ENCODE measurements around the gene KIF25. TPM values are rescaled to one million over a fixed set of nuclear protein-coding genes. Genes with fewer than 3 reads are reported as not detected.
A peak's percentile ranks its signal among the peaks of the same experiment; 100 is the strongest.

The KIF25 gene
- total RNA-seq, 1 experiment from 2014 or later: not detected

DNA sequence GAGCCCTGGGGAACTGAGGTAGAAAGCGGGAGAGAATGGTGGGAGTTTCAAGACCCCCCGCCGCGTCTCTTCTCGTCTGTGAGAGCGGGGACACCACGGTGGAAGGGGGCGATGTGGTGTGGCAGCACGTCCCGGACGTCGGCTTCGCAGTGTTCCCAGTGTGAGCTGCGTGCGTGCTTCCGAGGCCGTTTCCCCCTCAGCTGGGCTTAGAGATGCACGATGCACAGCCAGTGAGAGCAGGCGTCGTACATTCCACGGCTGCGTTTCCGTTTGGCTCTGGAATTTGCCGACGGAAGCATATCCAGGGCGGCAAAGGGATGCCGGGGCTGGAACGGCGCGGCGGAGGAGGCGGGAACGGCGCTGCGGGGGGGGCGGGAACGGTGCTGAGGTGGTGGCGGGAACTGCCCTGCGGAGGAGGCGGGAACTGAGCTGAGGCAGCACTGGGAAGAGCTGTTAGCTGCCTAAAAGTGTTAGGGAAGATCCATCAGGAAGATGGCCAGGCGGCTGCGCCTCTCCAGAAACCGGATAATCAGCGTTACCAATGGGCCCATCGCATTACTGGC, 37.7 kb downstream of the KIF25 start:
- peak; percentile 38 for DNase-seq (ENCODE audit: low read depth)

DNA sequence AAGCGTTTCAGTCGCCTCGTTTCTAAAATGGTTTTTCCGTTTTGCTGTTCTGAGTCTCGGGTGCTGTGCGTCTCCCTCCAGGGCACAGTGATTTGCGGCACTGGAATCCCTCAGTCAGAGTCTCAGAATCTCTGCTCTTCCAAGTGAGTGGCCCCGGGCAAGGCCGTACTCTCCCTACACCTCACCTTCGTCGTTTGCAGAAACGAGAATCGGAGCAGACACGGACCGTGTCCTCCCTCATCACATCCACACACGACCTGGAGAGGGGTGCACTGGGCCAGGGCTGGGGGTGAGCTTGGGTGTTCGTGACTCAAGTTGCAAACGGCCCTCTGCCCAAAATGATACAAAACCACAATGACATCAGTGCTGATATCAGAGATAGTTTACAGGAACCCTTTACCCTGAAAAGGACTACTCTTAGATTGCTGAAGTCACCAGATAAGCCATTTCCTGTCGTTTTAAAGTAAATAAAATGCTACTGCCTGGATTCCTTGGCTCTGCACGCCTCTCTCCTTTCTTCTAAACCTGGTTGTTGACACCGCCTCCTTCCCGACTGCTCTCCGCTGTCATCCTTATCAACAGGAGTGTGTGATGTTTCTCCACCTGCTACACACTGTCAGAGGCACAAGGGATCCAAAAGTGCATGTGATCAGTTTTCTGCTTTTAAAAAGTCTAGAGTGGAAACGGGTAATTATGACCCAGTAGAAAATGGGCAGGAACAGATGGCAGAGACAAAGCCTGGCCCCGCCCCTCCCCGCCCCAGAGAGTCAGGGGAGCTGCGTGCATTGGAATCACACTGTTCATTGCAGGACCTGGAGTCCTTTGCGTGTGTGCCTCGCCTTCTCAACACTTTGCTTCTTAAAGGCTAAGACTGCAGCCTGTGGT, 38.4 kb downstream of the KIF25 start:
- peak; percentile 49 for DNase-seq (ENCODE audit: low read depth)

DNA sequence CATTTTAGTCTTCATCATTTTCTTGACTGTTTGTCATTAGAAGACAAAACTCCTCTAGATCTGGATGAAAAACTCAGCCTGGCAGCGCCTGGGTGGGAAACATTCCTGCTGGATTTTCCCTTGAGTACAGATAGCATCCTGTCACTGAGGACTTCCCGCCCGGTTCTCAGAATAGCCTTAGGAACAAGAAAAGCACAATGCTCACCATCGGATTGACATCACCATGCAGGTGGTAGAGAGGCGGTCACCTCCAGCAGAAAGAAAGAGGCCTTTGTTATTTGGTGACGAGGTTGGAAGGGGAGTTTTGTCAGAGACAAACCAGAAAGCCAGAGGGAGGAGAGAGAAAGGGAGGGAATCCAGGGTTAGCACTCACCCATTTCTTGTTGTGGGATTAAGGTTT, 39.8 kb downstream of the KIF25 start:
- no peak for DNase-seq (ENCODE audit: low read depth)

DNA sequence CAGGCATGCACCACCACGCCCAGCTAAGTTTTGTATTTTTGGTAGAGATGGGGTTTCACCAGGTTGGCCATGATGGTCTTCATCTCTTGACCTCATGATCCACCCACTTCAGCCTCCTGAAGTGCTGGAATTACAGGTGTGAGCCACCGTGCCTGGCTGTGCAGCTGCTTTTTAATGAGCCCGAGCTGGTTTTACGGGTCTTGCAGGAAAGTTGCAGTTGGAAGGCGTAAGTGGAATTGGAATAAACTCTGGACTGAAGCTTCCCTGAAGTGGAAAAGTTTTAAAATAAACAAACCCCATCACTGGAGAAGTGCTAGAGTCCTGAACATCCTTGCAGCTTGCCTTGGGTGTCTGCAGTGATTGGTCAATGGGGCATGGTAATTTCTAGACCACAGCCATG, 40.4 kb downstream of the KIF25 start:
- no peak for DNase-seq (ENCODE audit: low read depth)

DNA sequence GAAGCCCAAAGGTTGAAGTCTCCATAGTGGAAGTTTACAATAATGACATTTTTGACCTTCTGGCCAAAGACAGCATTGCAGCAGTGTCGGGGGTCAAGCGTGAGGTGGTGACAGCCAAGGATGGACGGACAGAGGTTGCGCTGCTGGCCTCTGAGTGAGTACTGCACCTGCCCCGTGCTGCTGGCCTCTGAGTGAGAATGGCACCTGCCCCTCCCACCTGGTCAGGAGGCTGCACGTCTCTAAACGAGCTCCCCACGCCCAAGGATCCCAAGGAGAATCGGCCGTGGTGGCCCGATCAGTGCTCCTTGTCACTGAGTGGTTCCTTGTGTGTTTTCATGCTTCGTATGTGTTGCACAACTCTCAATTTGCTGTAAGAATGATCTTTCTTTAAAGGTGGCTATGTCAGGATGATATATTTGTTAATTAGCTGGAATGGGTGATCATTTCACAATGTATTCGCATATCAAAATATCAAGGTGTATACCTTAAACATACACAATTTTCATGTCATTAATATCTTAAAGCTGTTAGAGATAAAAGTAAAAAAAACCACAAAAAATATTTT, 41.2 kb downstream of the KIF25 start:
- DNase-seq (ENCODE audit: low read depth): no peak

DNA sequence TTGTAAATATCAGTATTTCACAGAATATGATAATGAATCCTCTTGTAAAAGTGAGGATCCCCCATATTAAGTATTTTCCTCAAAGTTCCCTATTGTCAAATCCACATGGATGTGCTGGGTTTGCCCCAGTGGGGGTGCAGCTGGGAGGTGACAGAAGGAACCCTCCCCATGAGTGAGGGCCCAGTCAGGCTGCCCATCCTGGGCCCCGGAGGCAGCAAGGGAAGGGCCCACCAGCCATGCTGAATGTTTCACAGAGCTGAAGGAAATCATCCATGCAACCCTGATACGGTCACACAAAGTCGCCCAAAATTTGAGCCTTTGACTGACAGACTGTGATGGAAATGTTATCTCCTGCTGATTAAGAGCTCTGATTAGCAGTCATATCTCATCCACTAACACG, 41.8 kb downstream of the KIF25 start:
- no peak for DNase-seq (ENCODE audit: low read depth)

DNA sequence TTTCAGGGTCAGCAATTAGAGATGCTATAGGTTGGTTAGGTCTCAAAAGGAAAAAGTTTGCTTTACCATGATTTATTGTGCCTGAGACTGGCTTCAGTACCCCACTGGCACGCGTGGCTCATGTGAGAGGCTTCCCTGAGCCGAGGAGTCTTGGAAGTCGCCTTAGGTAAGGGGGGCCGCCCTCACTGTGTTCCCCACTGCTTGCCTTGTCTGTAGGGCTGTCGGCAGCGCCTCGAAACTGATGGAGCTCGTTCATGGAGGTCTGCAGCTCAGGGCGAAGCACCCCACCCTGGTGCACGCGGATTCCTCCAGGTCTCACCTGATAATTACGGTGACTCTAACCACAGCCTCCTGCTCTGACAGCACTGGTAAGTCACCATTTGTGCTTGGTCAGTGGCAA, 42.4 kb downstream of the KIF25 start:
- no peak for DNase-seq (ENCODE audit: low read depth)

DNA sequence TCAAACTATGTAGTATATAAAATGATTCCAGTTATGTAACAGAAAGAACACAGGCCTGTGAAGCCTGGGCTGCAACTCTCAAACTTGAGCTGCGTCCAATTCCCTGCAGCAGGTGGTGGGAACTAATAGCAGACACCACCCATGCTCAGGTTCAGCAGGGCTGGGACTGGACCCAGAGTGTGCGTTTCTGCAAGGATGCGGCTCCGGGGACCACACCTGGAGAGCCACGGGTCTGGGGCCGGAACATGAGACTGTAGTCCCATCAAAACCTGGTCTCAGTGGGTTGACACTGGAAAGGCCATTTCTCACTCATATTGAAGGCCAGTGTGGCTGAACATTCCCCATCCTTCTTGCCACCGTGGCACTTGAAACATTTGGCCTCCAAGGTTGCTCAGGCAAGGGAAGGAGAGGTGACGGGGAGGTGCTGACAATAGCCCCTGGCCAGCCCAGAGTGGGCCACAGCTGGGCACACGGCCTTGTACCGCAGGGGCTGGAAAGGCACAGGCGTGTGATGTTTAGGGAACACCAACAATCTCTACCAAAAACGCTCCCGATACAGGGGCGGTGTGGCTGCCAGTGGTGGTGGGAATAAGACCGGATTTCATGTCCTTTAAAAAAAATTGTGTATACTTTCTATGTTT, 43.5 kb downstream of the KIF25 start:
- no peak for DNase-seq (ENCODE audit: low read depth)

DNA sequence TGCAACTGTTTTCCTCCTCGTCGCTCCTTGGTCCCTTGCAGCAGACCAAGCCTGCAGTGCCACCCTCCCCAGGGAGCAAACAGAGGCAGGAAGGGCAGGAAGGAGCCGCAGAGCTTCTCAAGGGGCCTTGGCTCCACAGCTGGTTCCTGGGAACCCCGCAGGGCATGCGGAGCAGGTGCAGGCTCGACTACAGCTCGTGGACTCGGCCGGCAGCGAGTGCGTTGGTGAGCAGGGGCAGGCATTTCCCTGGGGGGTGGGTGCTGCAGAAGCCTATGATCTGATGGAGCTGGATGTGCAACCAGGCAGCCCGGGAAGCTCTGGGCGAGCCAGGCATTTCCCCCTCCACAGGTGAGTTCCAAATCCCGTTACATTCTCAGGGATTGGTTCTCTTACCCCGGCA, 44.5 kb downstream of the KIF25 start:
- no peak for DNase-seq (ENCODE audit: low read depth)

DNA sequence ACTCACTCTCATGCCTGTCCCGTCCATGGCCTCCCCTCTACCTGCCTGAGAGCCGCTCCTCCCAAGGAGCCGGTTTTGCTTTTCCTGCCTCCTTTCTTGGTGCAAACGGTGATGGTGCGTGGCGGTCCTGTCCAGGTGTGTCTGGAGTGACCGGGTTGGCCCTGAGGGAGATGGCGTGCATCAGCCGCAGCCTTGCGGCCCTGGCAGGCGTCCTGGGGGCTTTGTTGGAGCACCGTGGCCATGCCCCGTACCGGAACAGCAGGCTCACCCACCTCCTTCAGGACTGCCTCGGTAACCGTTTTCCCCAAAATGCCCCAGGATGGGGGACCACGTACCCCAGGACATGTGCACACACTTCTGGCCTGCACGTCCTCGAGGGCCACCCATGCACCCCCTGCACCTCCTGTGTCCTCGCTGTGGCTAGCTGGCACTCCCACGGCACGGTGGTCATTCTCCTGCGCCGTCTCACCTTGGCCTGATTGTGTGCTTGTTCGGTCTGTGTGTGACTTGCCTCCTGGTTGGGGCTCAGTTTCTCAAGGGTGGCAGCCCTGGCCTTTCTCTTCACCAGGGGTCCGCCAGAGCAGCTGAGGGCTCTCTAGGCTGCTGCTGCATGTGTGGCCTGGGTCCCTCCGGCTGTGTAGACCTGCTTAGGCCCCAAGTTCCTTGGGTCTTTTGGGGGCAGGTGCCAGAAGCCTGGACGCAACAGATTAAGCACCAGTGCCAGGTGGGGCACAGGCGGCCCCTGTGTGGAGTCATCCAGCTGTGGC, 45.1 kb downstream of the KIF25 start:
- DNase-seq (ENCODE audit: low read depth): no peak

DNA sequence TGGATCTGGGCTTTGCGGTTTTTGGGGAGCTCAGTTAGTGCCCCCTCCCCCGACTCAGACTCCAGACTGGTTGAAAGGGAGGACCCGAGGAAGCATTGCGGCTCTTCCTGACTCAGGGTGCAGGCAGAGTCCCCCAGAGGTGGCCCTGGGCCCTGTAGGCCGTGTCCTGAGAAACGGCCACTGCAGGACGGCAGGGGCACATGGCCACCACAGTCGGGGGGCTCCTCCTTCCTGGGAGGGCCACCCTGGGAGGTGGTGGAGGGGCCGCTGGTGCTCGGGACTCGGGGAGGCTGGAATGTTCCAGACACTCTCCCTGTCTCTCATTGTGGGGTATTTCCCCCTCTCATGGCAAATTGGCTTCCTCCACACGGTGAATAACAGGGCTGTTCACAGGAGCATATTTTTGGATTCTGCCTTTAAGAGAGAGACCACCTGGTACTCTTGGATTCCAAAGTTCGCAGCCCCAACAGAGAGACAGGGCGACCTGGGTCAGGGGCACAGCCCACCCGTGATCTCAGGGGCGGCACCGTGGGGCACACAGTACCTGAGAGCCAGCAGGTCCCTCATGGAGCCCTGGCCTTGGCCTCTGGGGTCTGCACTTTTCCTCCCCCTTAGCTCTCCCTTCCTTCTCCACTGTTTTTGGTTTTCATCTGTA, 45.8 kb downstream of the KIF25 start:
- DNase-seq (ENCODE audit: low read depth): no peak

DNA sequence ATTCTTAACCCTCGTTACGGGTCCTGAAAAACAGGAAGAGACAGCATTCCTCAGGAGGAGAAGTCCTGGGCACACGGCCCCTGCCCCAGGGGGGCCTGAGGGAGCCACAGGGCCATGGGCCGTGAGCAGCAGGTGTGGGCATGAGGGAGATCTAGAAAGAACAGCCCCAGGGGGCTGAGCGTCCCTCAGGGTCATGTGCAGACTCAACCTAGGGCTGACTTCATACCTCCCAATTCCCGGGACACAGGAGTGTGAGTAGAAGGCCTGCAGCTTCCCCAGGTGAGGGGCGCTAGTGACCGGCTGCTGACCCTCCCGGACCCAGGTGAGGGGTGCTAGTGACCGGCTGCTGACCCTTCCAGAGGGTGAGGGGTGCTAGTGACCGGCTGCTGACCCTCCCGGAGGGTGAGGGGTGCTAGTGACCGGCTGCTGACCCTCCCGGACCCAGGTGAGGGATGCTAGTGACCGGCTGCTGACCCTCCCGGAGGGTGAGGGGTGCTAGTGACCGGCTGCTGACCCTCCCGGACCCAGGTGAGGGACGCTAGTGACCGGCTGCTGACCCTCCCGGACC, 46.5 kb downstream of the KIF25 start:
- no peak for DNase-seq (ENCODE audit: low read depth)

DNA sequence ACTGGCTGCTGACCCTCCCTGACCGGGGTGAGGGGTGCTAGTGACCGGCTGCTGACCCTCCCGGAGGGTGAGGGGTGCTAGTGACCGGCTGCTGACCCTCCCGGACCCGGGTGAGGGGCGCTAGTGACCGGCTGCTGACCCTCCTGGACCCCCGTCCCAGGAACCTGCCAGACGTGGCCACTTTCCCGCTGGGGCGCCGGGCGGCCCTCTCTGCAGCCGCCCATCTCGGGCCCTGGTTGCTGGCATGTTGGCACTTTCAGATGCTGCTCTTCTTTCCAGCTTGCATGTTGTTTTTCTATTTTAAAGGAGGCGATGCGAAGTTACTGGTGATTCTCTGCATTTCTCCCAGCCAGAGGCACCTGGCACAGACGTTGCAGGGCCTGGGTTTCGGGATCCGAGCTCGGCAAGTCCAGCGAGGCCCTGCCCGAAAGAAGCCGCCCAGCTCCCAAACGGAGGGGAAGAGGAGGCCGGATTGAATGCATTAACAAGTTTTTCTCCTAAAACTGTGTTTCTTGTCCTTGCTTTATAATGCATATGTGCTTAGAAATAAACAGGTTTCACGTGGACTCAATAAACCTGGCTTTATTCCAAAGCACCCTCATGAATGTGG, 47.2 kb downstream of the KIF25 start:
- no peak for DNase-seq (ENCODE audit: low read depth)

DNA sequence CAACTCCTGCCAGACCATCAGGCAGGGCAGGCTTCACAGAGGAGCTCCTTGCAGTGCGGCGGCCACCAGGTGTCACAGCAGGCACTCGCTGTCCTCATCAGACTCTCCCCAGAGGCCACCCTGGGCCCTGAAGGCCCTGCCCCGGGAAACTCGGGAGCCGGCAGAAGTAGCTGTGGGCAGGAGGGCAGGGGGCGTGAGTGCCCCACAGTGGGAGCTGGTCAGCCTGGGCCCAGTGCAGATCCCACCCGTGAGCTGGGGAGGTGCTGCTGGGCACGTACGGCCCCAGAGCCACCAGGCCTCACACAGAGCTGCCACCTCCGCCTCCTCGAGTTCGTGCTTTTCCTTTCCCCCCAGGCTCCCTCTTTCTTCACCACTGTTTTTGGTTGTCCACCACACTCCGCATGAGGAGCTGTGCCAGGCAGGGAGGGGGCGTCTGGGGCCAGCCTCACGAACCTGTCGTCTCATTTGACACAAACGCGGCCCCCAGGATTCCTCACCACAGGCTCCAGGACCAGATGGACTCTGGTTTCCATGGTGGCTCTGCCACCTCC, 47.7 kb downstream of the KIF25 start:
- no peak for DNase-seq (ENCODE audit: low read depth)

DNA sequence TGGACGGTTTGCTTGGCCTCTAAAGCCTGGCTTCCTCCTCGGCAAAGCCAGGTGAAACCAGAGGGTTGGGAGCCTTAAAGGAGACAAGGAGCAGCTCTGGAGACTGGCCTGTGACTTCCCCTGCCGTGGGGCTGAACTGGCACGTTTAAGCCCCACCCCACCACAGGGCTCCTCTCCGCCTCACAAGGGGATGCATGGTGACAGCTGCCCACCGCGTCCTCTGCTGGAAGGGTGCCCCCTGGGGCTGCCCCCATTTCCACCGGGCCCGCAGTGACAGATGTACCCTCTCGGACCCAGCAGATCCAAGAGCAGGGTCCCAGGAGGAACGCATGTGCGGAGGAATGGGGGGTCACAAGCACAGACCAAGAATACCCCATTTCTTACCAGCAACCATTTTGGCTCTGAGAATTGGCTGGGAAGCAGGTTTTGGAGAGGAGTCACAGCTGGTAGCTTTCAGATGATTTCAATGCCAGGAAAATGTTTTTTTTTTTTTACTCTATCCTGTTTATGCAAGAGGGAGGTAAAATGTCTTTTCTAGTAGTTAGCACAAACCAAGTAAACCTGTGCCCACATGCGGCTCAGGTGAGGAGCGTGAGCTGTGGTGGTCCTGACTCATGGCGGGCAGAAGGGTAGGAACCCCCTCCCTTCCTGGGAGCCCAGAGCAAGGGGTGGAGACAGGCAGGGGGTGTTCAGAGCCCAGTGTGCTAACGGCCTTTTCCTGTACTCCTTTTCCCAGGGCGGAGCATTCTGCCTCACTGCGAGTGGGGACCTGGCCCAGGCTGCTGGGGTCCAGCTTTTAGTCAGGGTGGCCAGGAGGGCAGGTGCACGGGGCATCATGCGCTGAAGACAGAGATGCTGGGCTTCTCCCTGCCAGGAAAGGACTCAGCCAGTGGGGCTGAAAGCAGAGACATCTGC, 48.5 kb downstream of the KIF25 start:
- no peak for DNase-seq (ENCODE audit: low read depth)

DNA sequence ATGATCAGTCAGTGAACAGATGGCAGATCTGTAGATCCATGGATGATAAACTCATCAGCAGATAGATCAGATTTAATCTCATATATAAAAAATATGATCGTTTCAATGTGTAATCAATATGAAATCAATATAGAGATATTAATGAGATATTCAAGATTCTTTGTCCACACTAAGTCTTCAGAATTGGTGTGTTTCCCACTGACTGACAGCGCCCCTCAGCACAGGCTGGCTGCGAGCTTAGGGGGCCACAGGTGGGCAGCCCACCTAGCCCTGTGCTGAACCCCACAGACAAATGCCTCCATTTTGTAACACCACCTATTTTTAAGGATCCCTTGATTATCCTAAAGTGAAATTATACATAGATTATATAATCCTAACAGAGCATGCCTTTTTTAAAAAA, 49.2 kb downstream of the KIF25 start:
- no peak for DNase-seq (ENCODE audit: low read depth)

DNA sequence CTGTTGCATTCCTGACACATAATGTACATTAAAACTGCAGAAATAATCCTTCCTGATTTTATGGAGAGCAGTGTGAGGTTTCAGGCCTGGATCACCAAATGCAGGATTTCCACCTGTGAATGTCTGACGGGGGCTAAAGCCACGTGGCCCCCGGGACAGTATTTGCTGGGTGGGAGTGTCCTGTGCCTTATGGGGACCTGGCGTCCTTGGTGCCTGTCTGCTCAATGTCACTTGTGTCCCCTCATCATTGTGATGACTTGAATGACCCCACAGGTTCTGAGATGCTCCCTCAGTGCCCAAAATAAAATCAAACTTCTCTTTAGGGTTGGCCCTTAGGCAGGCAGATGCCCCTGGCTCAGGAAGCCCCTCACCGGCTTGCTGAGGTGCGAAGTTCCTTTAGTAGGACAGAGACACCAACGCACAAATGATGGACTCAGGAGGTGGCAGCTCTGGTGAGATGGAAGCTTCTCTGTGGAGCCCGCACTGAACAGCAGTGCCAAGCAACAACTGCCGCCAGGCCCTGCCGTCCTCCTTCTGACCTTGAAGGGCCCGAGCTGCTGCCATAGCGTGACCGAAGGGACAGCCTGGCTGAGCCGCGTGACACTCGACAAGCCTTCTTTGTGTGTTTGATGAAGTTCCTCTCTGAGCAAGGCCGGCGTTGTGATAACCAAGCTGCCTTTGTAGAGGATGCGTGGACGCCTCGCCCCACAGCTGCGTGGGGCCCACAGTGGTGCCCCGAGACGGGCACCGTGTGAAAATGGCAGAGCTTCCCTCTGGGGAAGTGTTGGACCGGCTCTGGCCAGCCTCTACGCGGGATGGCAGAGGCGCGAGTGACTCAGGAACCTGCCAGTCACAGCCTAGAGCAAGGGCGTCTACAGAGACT, 50.6 kb downstream of the KIF25 start:
- DNase-seq (ENCODE audit: low read depth): no peak

DNA sequence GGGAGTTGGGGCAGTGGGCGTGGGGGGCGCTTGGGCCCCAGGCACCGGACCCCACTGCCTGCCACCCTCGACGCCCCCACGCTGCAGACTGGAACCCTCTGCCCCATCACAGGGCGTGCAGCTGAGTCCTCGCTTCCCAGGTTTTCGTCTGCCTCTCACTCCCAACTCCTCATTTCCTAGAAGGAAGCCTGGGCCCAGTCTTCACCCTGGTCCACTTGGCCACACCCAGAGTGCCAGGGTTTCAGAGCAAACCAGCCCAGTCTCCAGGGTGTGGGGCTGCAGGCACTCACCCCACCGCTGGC, 51.2 kb downstream of the KIF25 start:
- DNase-seq (ENCODE audit: low read depth): no peak
